Kidney epithelial cell (primary cell): Measurements from ENCODE around the gene MPC2. TPM values are rescaled to one million over a fixed set of nuclear protein-coding genes. Genes with fewer than 3 reads are reported as not detected.
"Not testable (repeated sequence)": the region's sequence is repeated elsewhere in the genome, so short reads cannot be mapped to it uniquely, and the experiment has no call there.

Source experiments
- DNase-seq: peaks from one replicate; pipeline ENCODE4 v3.0.0-alpha.2; 2010; ENCODE audit warnings: low read depth
- H3K27me3 ChIP-seq: 2 replicates; pipeline ENCODE4 v1.6.0; 2011; ENCODE audit warnings: low read length; ENCODE audit not compliant: control insufficient read depth, insufficient read depth
- H3K36me3 ChIP-seq: 2 replicates; pipeline ENCODE4 v1.5.1; 2011; ENCODE audit warnings: low read length; ENCODE audit not compliant: control insufficient read depth, insufficient read depth
- H3K4me3 ChIP-seq: 2 replicates; pipeline ENCODE4 v1.5.1; 2011; ENCODE audit warnings: low read depth, mild to moderate bottlenecking, control low read depth, low read length
- total RNA-seq: library from RNA; depleted of rRNA; stranded (reverse); fragments of >200 nt; gene quantifications from 2 replicates; pipeline ENCODE4 v1.2.3, GENCODE V29; 2015
- TF ChIP-seq, protein P1 (sequence below): IDR thresholded peaks from 2 replicates; pipeline ENCODE4 v1.5.1; 2011; ENCODE audit warnings: mild to moderate bottlenecking, moderate library complexity, low read length, control low read depth, inconsistent platforms; ENCODE audit not compliant: insufficient read depth, poor library complexity, severe bottlenecking

MPC2 gene
- total RNA-seq, 1 donor from 2014 or later, result 15.4 TPM

DNA sequence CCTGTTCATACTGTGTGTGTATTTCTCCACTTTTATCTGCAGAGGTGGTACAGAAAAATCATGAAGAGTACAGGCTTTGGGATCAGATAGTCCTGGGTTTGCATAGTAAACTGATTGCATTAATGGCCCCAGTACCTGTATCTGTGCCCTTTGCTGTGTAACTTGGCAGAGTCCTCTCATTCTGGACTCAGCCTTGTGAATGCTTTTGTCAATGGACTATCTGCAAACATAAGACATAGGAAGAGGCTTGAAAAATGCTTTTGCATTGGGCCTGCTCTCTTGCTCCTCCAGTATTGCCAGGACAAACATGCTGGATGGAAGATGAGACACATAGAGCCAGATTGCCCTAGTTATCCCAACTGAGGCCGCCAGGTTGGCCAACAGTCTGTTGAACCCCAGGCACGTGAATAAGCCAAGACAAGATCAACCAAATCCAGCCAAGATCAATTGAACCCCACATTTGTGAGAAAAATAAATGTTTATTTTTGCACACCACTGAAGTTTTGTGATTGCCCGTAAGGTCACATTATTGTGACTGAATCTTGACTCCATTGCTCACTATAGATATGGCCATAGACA is 60.2 kb downstream of the MPC2 start:
- TF ChIP-seq, protein P1, sequence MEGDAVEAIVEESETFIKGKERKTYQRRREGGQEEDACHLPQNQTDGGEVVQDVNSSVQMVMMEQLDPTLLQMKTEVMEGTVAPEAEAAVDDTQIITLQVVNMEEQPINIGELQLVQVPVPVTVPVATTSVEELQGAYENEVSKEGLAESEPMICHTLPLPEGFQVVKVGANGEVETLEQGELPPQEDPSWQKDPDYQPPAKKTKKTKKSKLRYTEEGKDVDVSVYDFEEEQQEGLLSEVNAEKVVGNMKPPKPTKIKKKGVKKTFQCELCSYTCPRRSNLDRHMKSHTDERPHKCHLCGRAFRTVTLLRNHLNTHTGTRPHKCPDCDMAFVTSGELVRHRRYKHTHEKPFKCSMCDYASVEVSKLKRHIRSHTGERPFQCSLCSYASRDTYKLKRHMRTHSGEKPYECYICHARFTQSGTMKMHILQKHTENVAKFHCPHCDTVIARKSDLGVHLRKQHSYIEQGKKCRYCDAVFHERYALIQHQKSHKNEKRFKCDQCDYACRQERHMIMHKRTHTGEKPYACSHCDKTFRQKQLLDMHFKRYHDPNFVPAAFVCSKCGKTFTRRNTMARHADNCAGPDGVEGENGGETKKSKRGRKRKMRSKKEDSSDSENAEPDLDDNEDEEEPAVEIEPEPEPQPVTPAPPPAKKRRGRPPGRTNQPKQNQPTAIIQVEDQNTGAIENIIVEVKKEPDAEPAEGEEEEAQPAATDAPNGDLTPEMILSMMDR, result no peak
- H3K36me3 ChIP-seq, result no peaks in the 10 kb centered on the region
- H3K4me3 ChIP-seq, result no peak overlapping the region
- no peaks in the 10 kb centered on the region for H3K27me3 ChIP-seq
- DNase-seq, result no peak

DNA sequence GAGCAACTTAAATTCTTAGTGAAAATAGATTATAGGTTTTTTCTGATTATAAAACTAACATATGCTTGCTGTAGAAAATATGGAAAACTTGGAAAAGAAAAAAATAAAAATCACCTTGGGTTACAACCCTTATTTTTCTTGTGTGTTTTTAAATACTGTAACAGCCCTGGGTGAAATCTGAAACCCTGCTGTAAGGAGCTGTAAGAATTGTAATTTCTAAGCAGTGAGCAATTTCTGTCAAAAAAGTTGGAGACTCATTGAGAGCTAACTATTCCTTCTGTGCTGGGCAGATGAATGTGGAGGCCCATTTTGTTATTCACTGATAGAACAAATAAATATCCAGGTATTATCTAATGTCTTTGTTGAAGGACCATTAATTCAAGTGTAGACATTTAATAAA is 65.5 kb downstream of the MPC2 start:
- H3K36me3 ChIP-seq, result no peaks in the 10 kb centered on the region
- no peak for DNase-seq
- no peak overlapping the region for H3K4me3 ChIP-seq
- H3K27me3 ChIP-seq, result no peaks in the 10 kb centered on the region
- TF ChIP-seq, protein P1, result no peak

DNA sequence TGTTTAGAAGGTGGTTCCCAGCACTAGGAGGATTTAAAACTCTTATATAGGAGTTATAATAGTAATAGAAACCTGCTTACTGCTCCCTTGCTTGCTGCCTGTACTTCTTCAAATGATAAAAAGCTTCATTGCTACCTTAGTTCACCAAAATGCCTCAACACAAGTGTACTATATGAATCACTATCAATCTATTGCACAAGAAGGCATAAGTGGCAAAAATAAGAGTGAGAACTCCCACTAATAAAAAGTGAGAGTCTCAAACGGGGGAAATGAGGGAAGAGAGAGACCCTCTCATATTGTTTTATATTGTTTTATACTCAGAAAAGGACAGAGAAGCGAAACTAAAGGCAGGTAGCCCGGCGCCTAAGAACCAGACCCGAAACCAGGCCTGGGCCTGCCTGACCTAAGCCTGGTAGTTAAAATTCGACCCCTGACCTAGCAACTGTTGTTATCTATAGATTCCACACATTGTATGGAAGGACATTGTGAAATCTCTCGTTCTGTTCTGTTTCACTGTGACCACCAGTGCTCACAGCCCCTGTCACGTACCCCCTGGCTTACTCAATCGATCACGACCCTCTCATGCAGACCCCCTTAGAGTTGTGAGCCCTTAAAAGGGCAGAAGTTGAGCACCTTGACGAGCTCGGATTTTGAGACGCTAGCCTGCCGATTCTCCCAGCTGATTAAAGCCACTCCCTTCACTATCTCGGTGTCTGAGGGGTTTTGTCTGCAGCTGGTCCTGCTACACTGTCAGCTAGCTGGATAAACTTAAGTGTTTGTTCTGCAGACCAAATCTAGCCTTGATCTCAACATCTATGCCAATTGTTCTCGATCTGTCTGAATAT is 67.5 kb downstream of the MPC2 start:
- H3K4me3 ChIP-seq, H3K36me3 ChIP-seq, H3K27me3 ChIP-seq, DNase-seq: not testable (repeated sequence)

DNA sequence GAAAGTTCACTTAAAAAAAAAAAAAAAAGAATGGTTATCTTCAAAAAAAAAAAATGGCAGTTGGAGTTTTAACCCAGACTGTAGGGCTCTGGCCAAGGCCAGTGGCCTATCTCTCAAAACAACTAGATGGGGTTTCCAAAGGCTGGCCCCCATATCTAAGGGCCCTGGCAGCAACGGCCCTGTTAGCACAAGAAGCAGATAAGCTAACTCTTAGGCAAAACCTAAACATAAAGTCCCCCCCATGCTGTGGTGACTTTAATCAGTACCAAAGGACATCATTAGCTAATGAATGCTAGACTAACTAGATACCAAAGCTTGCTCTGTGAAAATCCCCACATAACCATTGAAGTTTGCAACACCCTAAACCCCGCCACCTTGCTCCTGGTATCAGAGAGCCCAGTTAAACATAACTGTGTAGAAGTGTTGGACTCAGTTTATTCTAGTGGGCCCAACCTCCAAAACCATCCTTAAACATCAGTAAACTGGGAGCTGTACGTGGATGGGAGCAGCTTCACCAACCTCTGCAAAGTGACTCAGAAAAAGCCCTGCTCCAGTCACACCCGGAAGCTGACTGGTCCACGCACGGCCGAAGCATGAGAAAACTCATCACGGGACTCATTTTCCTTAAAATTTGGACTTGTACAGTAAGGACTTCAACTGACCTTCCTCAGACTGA is 70.0 kb downstream of the MPC2 start:
- not testable (repeated sequence) for H3K36me3 ChIP-seq, H3K4me3 ChIP-seq, H3K27me3 ChIP-seq, DNase-seq

Other genes with a start within 250 kb of the MPC2 start
- 78.0 and 85.5 TPM in 2 replicates for gene MPZL1, start 215.1 kb downstream of the MPC2 start, total RNA-seq
- not detected in 2 replicates for gene ADCY10, start 22.9 kb downstream of the MPC2 start, total RNA-seq
- 24.7 and 27.2 TPM in 2 replicates for gene DCAF6, start 389 bp downstream of the MPC2 start, total RNA-seq
- gene GPR161, start 199.9 kb upstream of the MPC2 start, total RNA-seq, result 16.4 and 24.6 TPM in 2 replicates
- 27.9 and 49.0 TPM in 2 replicates for gene TIPRL, start 241.9 kb upstream of the MPC2 start, total RNA-seq